Liver (tissue), 9 donors: ENCODE measurements around the gene EPHB2. TPM values are rescaled to one million over a fixed set of nuclear protein-coding genes. Genes with fewer than 3 reads are reported as not detected.

Source experiments
- DNase-seq: peaks from one replicate; pipeline ENCODE4 v3.0.0-alpha.2; 2017; ENCODE audit warnings: low spot score
- H3K27ac ChIP-seq, 2 donors: one replicate each; pipeline ENCODE4 v1.7.0; 2013; ENCODE audit warnings: inconsistent platforms in 2 of 2, low read length in 2 of 2, control low read depth in 1 of 2, low read depth in 1 of 2, mild to moderate bottlenecking in 1 of 2
- H3K27me3 ChIP-seq, 4 donors: one replicate each; pipeline versions ENCODE4 v1.6.1 to v1.7.0; 2013; ENCODE audit warnings: low read length in 3 of 4, inconsistent platforms in 1 of 4, mild to moderate bottlenecking in 1 of 4, moderate library complexity in 1 of 4; ENCODE audit not compliant: control insufficient read depth in 4 of 4, insufficient read depth in 4 of 4
- H3K36me3 ChIP-seq, 4 donors: one replicate each; pipeline versions ENCODE4 v1.6.1 to v1.7.0; 2013; ENCODE audit warnings: low read length in 3 of 4, mild to moderate bottlenecking in 3 of 4, low read depth in 1 of 4, moderate library complexity in 1 of 4; ENCODE audit not compliant: control insufficient read depth in 4 of 4, insufficient read depth in 3 of 4
- H3K4me1 ChIP-seq, 4 donors: one replicate each; pipeline versions ENCODE4 v1.6.1 to v1.7.0; 2013; ENCODE audit warnings: low read length in 3 of 4, mild to moderate bottlenecking in 3 of 4, moderate library complexity in 1 of 4; ENCODE audit not compliant: control insufficient read depth in 4 of 4, insufficient read depth in 4 of 4
- H3K4me3 ChIP-seq, 3 donors: one replicate each; pipeline versions ENCODE4 v1.6.1 to v1.7.0; 2013; ENCODE audit warnings: low read length in 3 of 3, control low read depth in 1 of 3, low read depth in 1 of 3, mild to moderate bottlenecking in 1 of 3
- H3K9ac ChIP-seq, 2 donors: one replicate each; pipeline ENCODE4 v1.7.0; 2013; ENCODE audit warnings: low read length in 2 of 2, mild to moderate bottlenecking in 2 of 2, moderate library complexity in 2 of 2, control low read depth in 1 of 2, low read depth in 1 of 2
- H3K9me3 ChIP-seq, 4 donors: one replicate each; pipeline versions ENCODE4 v1.6.1 to v1.7.0; 2013; ENCODE audit warnings: low read length in 3 of 4; ENCODE audit not compliant: control insufficient read depth in 4 of 4
- EGR1 ChIP-seq, 2 donors: IDR thresholded peaks; 2 replicates each; pipeline ENCODE4 v1.6.1; 2016 to 2018; ENCODE audit warnings: antibody characterized with exemption in 2 of 2, low read depth in 2 of 2
- FOXA1 ChIP-seq: IDR thresholded peaks from 2 replicates; pipeline ENCODE4 v1.6.1; 2016; ENCODE audit warnings: antibody characterized with exemption
- GABPA ChIP-seq, 2 donors: IDR thresholded peaks in 1 of 2; conservative IDR thresholded peaks in 1 of 2; 2 replicates each; pipeline ENCODE4 v1.6.1; 2016; ENCODE audit warnings: antibody characterized with exemption in 2 of 2, mild to moderate bottlenecking in 1 of 2, moderate library complexity in 1 of 2
- HNF4A ChIP-seq, 2 donors: conservative IDR thresholded peaks; 2 replicates each; pipeline ENCODE4 v1.6.1; 2016; ENCODE audit warnings: antibody characterized with exemption in 2 of 2, mild to moderate bottlenecking in 2 of 2
- NR2F2 ChIP-seq: IDR thresholded peaks from 2 replicates; pipeline ENCODE4 v1.6.1; 2016; ENCODE audit warnings: antibody characterized with exemption
- RAD21 ChIP-seq, 2 donors: IDR thresholded peaks; 2 replicates each; pipeline ENCODE4 v1.6.1; 2016; ENCODE audit warnings: antibody characterized with exemption in 2 of 2, mild to moderate bottlenecking in 2 of 2
- TAF1 ChIP-seq: conservative IDR thresholded peaks from 2 replicates; pipeline ENCODE4 v1.6.1; 2016; ENCODE audit warnings: antibody characterized with exemption, mild to moderate bottlenecking
- YY1 ChIP-seq: IDR thresholded peaks from 2 replicates; pipeline ENCODE4 v1.6.1; 2016; ENCODE audit warnings: antibody characterized with exemption, mild to moderate bottlenecking
- WGBS: extraction: QIAGEN DNeasy Blood & Tissue Kit; methylation state at CpG from one replicate; pipeline ENCODE4 v1.1.7; 2013; 5-methylcytosine and 5-hydroxymethylcytosine counted together
- polyA plus RNA-seq, 2 donors: library from polyadenylated mRNA; stranded (reverse) in 1 of 2; unstranded in 1 of 2; fragments of 200-250 nt in 1 of 2; fragments of >200 nt in 1 of 2; fragmentation: Nextera tagmentation in 1 of 2; extraction: Ambion mirVana in 1 of 2; gene quantifications; one replicate each; pipeline versions ENCODE4 v1.2.1 to v1.2.3, GENCODE V29; 2013 to 2015
- total RNA-seq, 2 donors: library from RNA; depleted of rRNA; stranded (reverse); fragments of >200 nt; gene quantifications; one replicate each; pipeline ENCODE4 v1.2.3, GENCODE V29; 2014
- TF ChIP-seq, protein P1 (sequence below): fragments of 150-350 bp; IDR thresholded peaks from 2 replicates; pipeline ENCODE4 v1.5.1; 2017; ENCODE audit warnings: improper control_type of control experiment, low read depth, low read length; ENCODE audit not compliant: missing input control
- donor health status: healthy.
- donor health status: healthy.
- donor health status: healthy.
- donor health status: healthy.
- donor health status: healthy.

EPHB2 gene
- total and polyA plus RNA-seq, 4 donors = 0.07 to 1.0 (median 0.38) TPM

DNA sequence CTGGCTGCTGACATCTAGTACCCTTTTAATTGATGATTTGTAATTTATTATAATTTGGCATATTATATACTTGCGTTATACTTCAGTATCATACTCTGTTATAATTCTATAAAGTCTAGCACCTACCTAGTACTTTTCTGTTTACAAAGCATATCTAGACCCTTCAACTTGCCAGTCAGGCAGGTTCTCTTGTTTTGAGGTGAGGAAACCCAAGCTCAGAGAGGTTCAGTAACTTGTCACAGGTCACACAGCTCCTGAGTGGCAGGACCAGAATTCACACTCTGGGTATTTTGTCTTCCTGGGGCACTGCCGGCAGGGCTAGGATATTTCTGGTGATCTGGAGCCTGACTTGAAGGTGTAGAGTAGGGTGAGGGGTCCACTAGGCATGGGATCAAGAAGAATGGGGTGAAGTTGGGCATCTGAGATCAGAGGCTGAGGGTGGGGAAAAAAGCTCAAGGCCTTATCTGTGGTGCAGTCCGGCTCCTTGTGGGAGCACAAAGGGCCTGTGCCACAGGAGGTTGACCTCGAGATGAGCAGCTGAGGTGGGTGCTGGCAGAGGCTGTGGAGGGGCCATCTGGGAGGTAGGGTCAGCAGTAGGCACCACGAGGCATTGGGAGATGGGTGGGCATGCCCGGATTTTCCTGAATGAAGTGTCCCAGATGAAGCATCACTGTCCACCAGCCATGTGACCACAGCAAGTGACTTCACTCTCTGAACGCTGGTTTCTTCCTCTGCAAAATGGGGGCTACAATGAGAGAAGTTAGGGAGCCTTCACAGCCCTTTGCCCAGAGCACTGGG, 102.6 kb downstream of the EPHB2 start (continued):
- TF ChIP-seq, protein P1, sequence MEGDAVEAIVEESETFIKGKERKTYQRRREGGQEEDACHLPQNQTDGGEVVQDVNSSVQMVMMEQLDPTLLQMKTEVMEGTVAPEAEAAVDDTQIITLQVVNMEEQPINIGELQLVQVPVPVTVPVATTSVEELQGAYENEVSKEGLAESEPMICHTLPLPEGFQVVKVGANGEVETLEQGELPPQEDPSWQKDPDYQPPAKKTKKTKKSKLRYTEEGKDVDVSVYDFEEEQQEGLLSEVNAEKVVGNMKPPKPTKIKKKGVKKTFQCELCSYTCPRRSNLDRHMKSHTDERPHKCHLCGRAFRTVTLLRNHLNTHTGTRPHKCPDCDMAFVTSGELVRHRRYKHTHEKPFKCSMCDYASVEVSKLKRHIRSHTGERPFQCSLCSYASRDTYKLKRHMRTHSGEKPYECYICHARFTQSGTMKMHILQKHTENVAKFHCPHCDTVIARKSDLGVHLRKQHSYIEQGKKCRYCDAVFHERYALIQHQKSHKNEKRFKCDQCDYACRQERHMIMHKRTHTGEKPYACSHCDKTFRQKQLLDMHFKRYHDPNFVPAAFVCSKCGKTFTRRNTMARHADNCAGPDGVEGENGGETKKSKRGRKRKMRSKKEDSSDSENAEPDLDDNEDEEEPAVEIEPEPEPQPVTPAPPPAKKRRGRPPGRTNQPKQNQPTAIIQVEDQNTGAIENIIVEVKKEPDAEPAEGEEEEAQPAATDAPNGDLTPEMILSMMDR = no peak

DNA sequence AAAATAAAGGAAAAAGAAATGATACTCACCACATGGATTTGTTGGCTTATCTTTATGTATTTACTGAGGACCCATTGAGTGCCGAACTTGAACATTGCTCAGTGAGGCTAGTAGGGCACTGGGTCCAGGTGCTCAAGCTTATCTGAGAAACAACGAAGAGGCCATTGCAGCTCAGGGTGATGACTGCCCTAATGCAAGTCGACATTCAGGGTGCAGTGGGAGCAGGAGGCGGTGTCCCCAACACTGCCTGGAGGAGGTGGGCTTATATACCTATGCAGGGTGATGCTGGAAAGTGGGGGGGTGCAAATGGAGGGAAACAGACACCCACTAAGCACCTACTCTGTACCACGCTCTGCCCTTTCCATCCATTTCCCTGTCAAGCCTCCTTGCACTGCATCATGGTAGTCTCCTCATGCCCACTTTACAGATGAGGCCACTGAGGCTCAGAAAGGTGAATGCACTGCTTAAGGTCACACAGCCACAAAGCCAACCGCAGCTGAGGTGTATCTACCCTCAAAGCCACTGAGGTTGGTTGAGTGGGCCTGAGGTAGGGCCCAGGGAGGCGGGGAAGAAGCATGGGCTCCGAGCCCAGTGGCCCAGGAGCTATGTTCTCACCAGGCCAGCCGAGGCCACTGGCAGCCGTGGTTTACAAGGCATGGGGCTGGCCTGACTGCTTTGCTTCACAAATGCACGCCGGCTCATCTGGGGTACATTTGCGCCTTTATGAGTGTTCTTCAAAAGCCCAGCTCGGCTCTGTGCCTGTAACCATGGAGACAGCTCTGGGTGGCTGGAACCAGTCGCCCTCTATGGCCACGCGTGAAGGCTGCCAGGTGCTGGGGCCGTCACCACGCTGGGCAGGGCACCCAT, 103.8 kb downstream of the EPHB2 start:
- H3K36me3 ChIP-seq = no peaks in the 10 kb centered on the region
- H3K27ac ChIP-seq = no peak overlapping the region
- H3K9me3 ChIP-seq = no peaks in the 10 kb centered on the region
- H3K27me3 ChIP-seq = no peaks in the 10 kb centered on the region
- no peak overlapping the region for H3K9ac ChIP-seq
- TF ChIP-seq HNF4A (conservative IDR thresholded peaks at IDR 0.05) (no peak), GABPA (IDR thresholded peaks at IDR 0.05 in 1 of 2, conservative IDR thresholded peaks at IDR 0.05 in 1 of 2) (no peak), TAF1 (no peak), NR2F2 (no peak), FOXA1 (no peak), YY1 (no peak)
- TF ChIP-seq, protein P1 = no peak
- 77% methylated on average over 19 of the region's 19 CpGs for WGBS
- DNase-seq = no peak
- H3K4me3 ChIP-seq = no peak overlapping the region
- H3K4me1 ChIP-seq = no peaks in the 10 kb centered on the region

DNA sequence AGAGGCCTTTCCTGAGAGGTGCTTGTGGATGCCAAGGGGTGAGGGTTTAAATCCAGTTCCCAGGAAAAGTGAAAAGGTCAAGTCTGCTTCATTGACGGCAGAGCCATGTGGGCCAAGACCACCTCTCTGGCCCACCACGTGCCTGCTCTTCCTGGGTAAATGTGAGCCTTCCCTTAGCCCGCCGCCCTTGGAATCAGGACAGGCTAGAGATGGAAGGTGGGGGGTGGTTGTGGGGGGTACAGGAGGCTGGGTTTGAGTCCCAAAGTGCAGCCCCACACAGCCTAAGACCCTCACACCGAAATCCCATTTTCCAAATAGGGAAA, 104.4 kb downstream of the EPHB2 start:
- Histone ChIP-seq H3K27ac (no peak overlapping the region), H3K36me3 (no peaks in the 10 kb centered on the region), H3K4me3 (no peak overlapping the region), H3K27me3 (no peaks in the 10 kb centered on the region), H3K9ac (no peak overlapping the region), H3K9me3 (no peaks in the 10 kb centered on the region), H3K4me1 (no peaks in the 10 kb centered on the region)
- no peak for TF ChIP-seq FOXA1
- TF ChIP-seq RAD21 (IDR thresholded peaks at IDR 0.05) = no peak
- TF ChIP-seq, protein P1 = no peak
- TF ChIP-seq HNF4A (conservative IDR thresholded peaks at IDR 0.05) = no peak
- no peak for TF ChIP-seq GABPA (IDR thresholded peaks at IDR 0.05 in 1 of 2, conservative IDR thresholded peaks at IDR 0.05 in 1 of 2)
- no peak for TF ChIP-seq EGR1 (IDR thresholded peaks at IDR 0.05; ENCODE audit: low read depth in 2 of 2)
- DNase-seq = no peak
- WGBS = 88% methylated on average over 5 of the region's 5 CpGs
